GM23338 (cell line): ENCODE measurements around the gene CIITA. TPM values are rescaled to one million over a fixed set of nuclear protein-coding genes. Genes with fewer than 3 reads are reported as not detected.

ENCODE experiments used
- ATAC-seq: fragments of 200-7000 bp; cut with Tn5 transposase; 3 replicates; pipeline ENCODE4 v1.9.1; 2020
- DNase-seq: peaks from one replicate; pipeline ENCODE4 v3.0.0-alpha.2; 2015; ENCODE audit warnings: low spot score
- H2AFZ ChIP-seq: fragments of 200-600 bp; sonication (generic); 2 replicates; pipeline ENCODE4 v1.8.0; 2016; ENCODE audit warnings: antibody characterized with exemption, mild to moderate bottlenecking, moderate library complexity
- H3F3A ChIP-seq: fragments of 200-600 bp; sonication (generic); replicated peaks from 2 replicates; pipeline ENCODE4 v1.8.0; 2017; ENCODE audit warnings: antibody characterized with exemption, mixed run types, low read depth
- H3K27ac ChIP-seq: fragments of 200-600 bp; sonication (generic); 2 replicates; pipeline ENCODE4 v1.6.1; 2016; ENCODE audit warnings: low read depth
- H3K27me3 ChIP-seq: fragments of 200-600 bp; sonication (generic); 2 replicates; pipeline ENCODE4 v1.8.0; 2016; ENCODE audit warnings: mild to moderate bottlenecking, mixed run types, moderate library complexity; ENCODE audit not compliant: insufficient read depth
- H3K36me3 ChIP-seq: fragments of 200-600 bp; sonication (generic); 2 replicates; pipeline ENCODE4 v1.8.0; 2016; ENCODE audit warnings: mild to moderate bottlenecking; ENCODE audit not compliant: insufficient read depth
- H3K4me1 ChIP-seq: fragments of 200-600 bp; sonication (generic); 2 replicates; pipeline ENCODE4 v1.8.0; 2016; ENCODE audit warnings: mild to moderate bottlenecking, moderate library complexity; ENCODE audit not compliant: insufficient read depth
- H3K4me2 ChIP-seq: fragments of 200-600 bp; sonication (generic); 2 replicates; pipeline ENCODE4 v1.7.1; 2017; ENCODE audit warnings: mixed run types
- H3K4me3 ChIP-seq: fragments of 200-600 bp; sonication (generic); 2 replicates; pipeline ENCODE4 v1.6.1; 2016; ENCODE audit warnings: mixed run types
- H3K79me2 ChIP-seq: fragments of 200-600 bp; sonication (generic); replicated peaks from 2 replicates; pipeline ENCODE4 v1.8.0; 2017; ENCODE audit warnings: mild to moderate bottlenecking; ENCODE audit not compliant: insufficient read depth
- H3K9me2 ChIP-seq: fragments of 200-600 bp; sonication (generic); 2 replicates; pipeline ENCODE4 v1.8.0; 2017; ENCODE audit not compliant: insufficient read depth
- H4K20me1 ChIP-seq: fragments of 200-600 bp; sonication (generic); replicated peaks from 2 replicates; pipeline ENCODE4 v1.8.0; 2017; ENCODE audit warnings: mild to moderate bottlenecking; ENCODE audit not compliant: insufficient read depth
- H3K27ac Mint-ChIP-seq: 2 replicates; pipeline ENCODE4 v1.8.0; 2020; ENCODE audit warnings: inconsistent platforms, mild to moderate bottlenecking, moderate library complexity, mixed read lengths
- H3K27me3 Mint-ChIP-seq: 3 replicates; pipeline ENCODE4 v1.8.0; 2022; ENCODE audit warnings: low read depth, mild to moderate bottlenecking, moderate library complexity, mixed read lengths, inconsistent platforms; ENCODE audit not compliant: insufficient read depth, poor library complexity
- H3K36me3 Mint-ChIP-seq: 3 replicates; pipeline ENCODE4 v1.8.0; 2021; ENCODE audit warnings: low read depth, mild to moderate bottlenecking, inconsistent platforms, moderate library complexity, mixed read lengths
- H3K4me1 Mint-ChIP-seq: 3 replicates; pipeline ENCODE4 v1.8.0; 2020; ENCODE audit warnings: mild to moderate bottlenecking, inconsistent platforms, mixed read lengths
- H3K4me3 Mint-ChIP-seq: 3 replicates; pipeline ENCODE4 v1.8.0; 2021; ENCODE audit warnings: moderate library complexity, mild to moderate bottlenecking, inconsistent platforms, mixed read lengths
- H3K9me3 Mint-ChIP-seq: 3 replicates; pipeline ENCODE4 v1.8.0; 2020; ENCODE audit warnings: moderate library complexity, mild to moderate bottlenecking, inconsistent platforms, mixed read lengths
- CREB1 ChIP-seq: fragments of 250-450 bp; sonication (Bioruptor Pico); IDR thresholded peaks from 2 replicates; pipeline ENCODE4 v1.5.0; 2020; ENCODE audit warnings: low read depth, mild to moderate bottlenecking, moderate library complexity
- CTCF ChIP-seq, 2 experiments: fragments of 200-600 bp in 1 of 2; sonication (generic) in 1 of 2; conservative IDR thresholded peaks; 2 replicates each; pipeline versions ENCODE4 v1.5.1 to v1.6.1; 2016 to 2017; ENCODE audit warnings: antibody characterized with exemption in 2 of 2, low read depth in 2 of 2, mild to moderate bottlenecking in 2 of 2, moderate library complexity in 1 of 2
- ETS1 ChIP-seq: IDR thresholded peaks from 2 replicates; pipeline ENCODE4 v1.6.1; 2016; ENCODE audit warnings: antibody characterized with exemption
- EZH2 ChIP-seq: fragments of 200-600 bp; sonication (generic); IDR thresholded peaks from one replicate; pipeline ENCODE4 v1.8.0; 2017; ENCODE audit warnings: antibody characterized with exemption, mild to moderate bottlenecking, low read depth; ENCODE audit not compliant: unreplicated experiment
- EZH2phosphoT487 ChIP-seq: fragments of 200-600 bp; sonication (generic); IDR thresholded peaks from one replicate; pipeline ENCODE4 v1.8.1; 2018; ENCODE audit warnings: antibody characterized with exemption; ENCODE audit not compliant: unreplicated experiment
- NANOG ChIP-seq: IDR thresholded peaks from 2 replicates; pipeline ENCODE4 v1.6.1; 2016; ENCODE audit warnings: antibody characterized with exemption, borderline replicate concordance
- POLR2AphosphoS5 ChIP-seq: IDR thresholded peaks from 2 replicates; pipeline ENCODE4 v1.6.1; 2016; ENCODE audit warnings: antibody characterized with exemption, low read depth
- ZNF114 ChIP-seq: fragments of 250-450 bp; sonication (Bioruptor Pico); IDR thresholded peaks from 2 replicates; pipeline ENCODE4 v1.5.0; 2020; ENCODE audit warnings: mild to moderate bottlenecking, moderate library complexity
- ZNF331 ChIP-seq: fragments of 250-450 bp; sonication (Bioruptor Pico); IDR thresholded peaks from 2 replicates; pipeline ENCODE4 v1.5.0; 2020; ENCODE audit warnings: low read depth, mild to moderate bottlenecking, moderate library complexity
- polyA plus RNA-seq: library from polyadenylated mRNA; unstranded; fragments of >200 nt; fragmentation: Nextera tagmentation; extraction: Ambion mirVana; gene quantifications from 2 replicates; pipeline ENCODE4 v1.2.1, GENCODE V29; 2016
- total RNA-seq: library from RNA; depleted of rRNA; stranded (reverse); fragments of >200 nt; shearing (Covaris generic); gene quantifications from 2 replicates; pipeline ENCODE4 v1.2.3, GENCODE V29; 2014
- TF ChIP-seq, protein P1 (sequence below): IDR thresholded peaks from one replicate; pipeline ENCODE4 v1.6.1; 2018; ENCODE audit warnings: antibody characterized with exemption; ENCODE audit not compliant: unreplicated experiment

CIITA gene
- total and polyA plus RNA-seq, 2 experiments from 2014 or later: 0.10 to 0.57 TPM

DNA sequence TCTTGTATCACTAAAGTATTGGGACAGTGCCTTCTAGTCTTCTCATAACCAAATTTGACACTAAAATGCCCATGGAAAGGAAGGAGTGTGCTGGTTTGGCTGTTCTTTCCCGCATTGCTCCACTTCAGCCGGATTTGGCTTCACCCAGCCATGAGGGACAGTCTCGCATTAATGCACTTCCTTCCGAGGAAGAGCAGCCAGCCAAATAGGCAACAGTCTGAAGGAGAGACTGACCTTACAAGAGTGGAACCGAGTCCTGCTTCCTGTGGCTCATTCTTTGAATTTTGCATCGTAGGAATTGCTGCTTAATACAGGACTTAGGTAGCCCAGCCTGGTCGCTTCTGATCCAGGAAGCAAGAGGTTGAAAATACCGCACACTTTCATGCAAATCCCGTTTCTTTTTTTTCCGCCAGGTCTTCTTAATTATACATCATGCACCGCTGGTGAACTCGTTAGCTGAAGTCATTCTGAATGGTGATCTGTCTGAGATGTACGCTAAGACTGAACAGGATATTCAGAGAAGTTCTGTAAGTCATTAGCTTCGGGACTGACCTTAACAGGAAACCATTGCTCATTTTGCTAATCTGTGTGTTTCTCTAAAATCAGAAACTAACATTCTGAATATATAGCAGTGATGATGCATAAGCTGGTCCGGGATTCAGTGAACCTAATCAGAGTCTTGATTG, 105.6 kb downstream of the CIITA start (continued):
- no peak for TF ChIP-seq ETS1

DNA sequence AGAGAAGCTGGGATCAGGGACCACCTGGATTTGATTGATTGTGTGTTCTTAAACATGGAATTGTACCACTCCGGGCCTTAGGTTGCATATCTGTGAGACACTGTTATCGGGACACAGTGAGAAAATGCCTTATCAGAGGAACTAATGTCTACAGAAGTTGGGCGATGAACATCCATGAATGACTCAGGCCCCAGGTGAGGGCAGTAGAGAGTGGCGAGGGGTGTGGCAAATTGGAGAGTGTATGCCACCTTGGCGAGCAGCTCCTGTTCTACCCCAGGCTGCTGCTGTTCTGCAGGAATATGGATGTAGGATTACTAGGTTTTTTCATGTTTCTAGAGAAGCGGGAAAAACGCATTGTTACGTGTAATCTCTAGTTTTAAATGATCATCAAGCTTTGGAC, 106.2 kb downstream of the CIITA start:
- H3K27ac Mint-ChIP-seq: no peak overlapping the region
- no peak overlapping the region for H3K4me2 ChIP-seq
- H3K79me2 ChIP-seq: no peaks in the 10 kb centered on the region
- H2AFZ ChIP-seq: no peak overlapping the region
- no peaks in the 10 kb centered on the region for H3K27me3 ChIP-seq
- no peaks in the 10 kb centered on the region for H4K20me1 ChIP-seq
- TF ChIP-seq CREB1 (CRISPR knock-in tag) (no peak), ETS1 (no peak), CTCF (conservative IDR thresholded peaks at IDR 0.05; ENCODE audit: low read depth in 2 of 2) (peak; percentile 12 to 39; a peak in 2 of 4 replicates)
- no peaks in the 10 kb centered on the region for H3K4me1 ChIP-seq
- DNase-seq (no peak), ATAC-seq (no peak)
- no peak overlapping the region for H3K4me3 Mint-ChIP-seq
- no peaks in the 10 kb centered on the region for H3K36me3 Mint-ChIP-seq
- H3K27me3 Mint-ChIP-seq: peaks cover 2% of the 10 kb centered on the region
- no peak overlapping the region for H3K27ac ChIP-seq
- H3K4me3 ChIP-seq: no peak overlapping the region
- peaks cover 8% of the 10 kb centered on the region for H3K4me1 Mint-ChIP-seq
- H3F3A ChIP-seq: 0 out of 2 replicates have a peak, but pooled peaks cover 5% of the 10 kb centered on the region
- H3K9me3 Mint-ChIP-seq: no peaks in the 10 kb centered on the region
- no peaks in the 10 kb centered on the region; the same call in 1 of the 2 replicates for H3K36me3 ChIP-seq
- no peaks in the 10 kb centered on the region for H3K9me2 ChIP-seq

- peaks cover 8% of the 10 kb centered on the region for H3K4me1 Mint-ChIP-seq
- no peaks in the 10 kb centered on the region for H3K36me3 Mint-ChIP-seq
- no peak overlapping the region for H3K27ac ChIP-seq
- H2AFZ ChIP-seq: no peak overlapping the region
- ATAC-seq (no peak), DNase-seq (no peak)
- H3K79me2 ChIP-seq: no peaks in the 10 kb centered on the region
- no peaks in the 10 kb centered on the region for H3F3A ChIP-seq
- H3K36me3 ChIP-seq: no peaks in the 10 kb centered on the region; the same call in 1 of the 2 replicates
- no peaks in the 10 kb centered on the region for H4K20me1 ChIP-seq
- no peaks in the 10 kb centered on the region for H3K27me3 ChIP-seq
- H3K4me1 ChIP-seq: no peaks in the 10 kb centered on the region
- no peak overlapping the region for H3K4me3 ChIP-seq
- H3K9me3 Mint-ChIP-seq: no peaks in the 10 kb centered on the region
- no peak overlapping the region for H3K4me3 Mint-ChIP-seq
- H3K27me3 Mint-ChIP-seq: peaks cover 4% of the 10 kb centered on the region
- H3K9me2 ChIP-seq: no peaks in the 10 kb centered on the region
- H3K4me2 ChIP-seq: no peak overlapping the region
- no peak overlapping the region for H3K27ac Mint-ChIP-seq
- TF ChIP-seq, protein P1, sequence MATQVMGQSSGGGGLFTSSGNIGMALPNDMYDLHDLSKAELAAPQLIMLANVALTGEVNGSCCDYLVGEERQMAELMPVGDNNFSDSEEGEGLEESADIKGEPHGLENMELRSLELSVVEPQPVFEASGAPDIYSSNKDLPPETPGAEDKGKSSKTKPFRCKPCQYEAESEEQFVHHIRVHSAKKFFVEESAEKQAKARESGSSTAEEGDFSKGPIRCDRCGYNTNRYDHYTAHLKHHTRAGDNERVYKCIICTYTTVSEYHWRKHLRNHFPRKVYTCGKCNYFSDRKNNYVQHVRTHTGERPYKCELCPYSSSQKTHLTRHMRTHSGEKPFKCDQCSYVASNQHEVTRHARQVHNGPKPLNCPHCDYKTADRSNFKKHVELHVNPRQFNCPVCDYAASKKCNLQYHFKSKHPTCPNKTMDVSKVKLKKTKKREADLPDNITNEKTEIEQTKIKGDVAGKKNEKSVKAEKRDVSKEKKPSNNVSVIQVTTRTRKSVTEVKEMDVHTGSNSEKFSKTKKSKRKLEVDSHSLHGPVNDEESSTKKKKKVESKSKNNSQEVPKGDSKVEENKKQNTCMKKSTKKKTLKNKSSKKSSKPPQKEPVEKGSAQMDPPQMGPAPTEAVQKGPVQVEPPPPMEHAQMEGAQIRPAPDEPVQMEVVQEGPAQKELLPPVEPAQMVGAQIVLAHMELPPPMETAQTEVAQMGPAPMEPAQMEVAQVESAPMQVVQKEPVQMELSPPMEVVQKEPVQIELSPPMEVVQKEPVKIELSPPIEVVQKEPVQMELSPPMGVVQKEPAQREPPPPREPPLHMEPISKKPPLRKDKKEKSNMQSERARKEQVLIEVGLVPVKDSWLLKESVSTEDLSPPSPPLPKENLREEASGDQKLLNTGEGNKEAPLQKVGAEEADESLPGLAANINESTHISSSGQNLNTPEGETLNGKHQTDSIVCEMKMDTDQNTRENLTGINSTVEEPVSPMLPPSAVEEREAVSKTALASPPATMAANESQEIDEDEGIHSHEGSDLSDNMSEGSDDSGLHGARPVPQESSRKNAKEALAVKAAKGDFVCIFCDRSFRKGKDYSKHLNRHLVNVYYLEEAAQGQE: no peak
- no peak for TF ChIP-seq ZNF331 (CRISPR knock-in tag)
- TF ChIP-seq ETS1: no peak
- TF ChIP-seq ZNF114 (CRISPR knock-in tag): no peak
- no peak for TF ChIP-seq EZH2
- no peak for TF ChIP-seq POLR2AphosphoS5
- no peak for TF ChIP-seq NANOG
- TF ChIP-seq EZH2phosphoT487: no peak
Observed at GRCh38 chr16:10984509-10984908, 107.5 kb downstream of the CIITA start.
